NCI-H2081 treated with DMSO at 0.1 percent for 48 hours (cell line): ENCODE measurements around the gene ETFB.

Source experiments
- DNase-seq: peaks from one replicate; lab custom pipeline; 2025; lab: John Stamatoyannopoulos, UW

Gene ETFB

DNA sequence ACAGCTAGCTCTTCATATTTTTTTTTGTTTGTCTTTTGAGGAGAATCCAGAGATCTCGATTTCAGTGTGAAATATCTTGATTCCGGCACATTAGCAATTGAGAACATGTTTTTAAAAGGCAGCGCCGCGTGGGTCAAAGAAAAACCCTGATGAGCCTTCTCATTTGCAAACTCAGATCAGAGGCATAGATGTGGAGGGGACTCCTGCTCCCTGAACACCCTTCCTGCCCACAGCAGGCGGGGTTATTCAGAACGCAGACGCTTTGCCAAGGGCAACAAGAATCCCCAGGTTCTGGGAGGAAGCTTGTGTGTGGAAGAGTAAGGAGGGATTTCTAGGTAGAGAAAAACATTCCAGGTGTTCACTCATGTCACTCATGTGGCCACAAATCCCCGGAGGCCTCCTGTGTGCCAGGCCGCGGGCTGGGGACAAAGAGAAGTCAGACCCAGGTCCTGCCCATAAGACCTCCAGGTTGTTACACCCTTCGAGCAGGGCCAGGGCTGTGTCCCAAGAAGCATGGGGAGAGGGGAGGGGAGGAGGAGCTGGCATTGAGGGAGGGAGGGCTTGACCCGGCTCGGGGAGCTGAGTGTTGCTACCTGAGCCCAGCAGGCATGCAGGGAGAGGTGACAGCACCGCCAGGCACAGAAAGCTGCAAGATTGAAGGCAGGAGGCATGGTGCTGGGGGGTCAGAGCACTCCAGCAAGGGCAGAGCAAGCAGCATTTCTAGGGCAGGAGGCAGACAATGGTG lies 70.6 kb downstream of the ETFB start:
- DNase-seq: no peak
